ENCODE data around the gene ATP8A2.

ATP8A2 gene

DNA sequence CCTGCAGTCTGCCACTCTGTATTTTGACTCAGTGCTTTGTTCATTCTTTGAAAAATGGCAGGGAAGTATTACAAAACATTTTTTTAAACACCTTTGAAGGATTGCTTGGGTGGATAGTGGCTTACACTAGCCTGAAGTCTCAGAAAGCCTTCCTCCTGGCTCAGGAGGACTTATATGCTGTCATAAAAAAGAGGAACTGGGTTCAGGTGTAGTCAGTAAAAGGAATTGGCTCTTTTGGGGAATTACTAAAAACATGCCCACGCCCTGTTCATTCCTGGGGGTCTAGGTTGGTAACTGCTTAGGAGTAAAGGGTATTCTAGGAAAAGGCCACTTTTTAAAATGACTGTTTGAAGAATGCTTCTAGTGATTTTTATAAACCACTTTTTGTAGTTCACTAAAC is 493.2 kb downstream of the ATP8A2 start:
- DNase-seq (ENCODE audit: low read depth, low spot score): no peak
- no peak overlapping the region for H3K27ac ChIP-seq

DNA sequence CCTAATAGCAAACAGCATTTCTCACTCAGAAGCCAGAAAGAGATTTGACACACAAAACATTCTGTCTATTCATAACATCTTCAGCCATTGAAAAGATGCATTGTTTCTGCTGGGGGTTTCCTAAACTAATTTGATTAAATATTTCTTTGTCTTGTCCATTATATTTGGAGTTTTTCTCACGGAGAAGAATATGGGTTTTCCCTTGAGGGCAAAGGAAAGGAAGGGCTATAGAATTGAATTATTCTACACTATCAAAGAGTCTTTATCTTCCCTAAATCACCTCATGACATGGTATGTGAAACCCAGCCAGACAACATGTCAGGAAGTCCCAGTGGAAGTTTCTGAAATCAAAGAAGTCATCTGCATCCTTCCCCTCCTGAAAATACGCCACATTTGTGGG is 493.6 kb downstream of the ATP8A2 start:
- H3K27ac ChIP-seq: no peak overlapping the region
- DNase-seq (ENCODE audit: low read depth, low spot score): no peak

DNA sequence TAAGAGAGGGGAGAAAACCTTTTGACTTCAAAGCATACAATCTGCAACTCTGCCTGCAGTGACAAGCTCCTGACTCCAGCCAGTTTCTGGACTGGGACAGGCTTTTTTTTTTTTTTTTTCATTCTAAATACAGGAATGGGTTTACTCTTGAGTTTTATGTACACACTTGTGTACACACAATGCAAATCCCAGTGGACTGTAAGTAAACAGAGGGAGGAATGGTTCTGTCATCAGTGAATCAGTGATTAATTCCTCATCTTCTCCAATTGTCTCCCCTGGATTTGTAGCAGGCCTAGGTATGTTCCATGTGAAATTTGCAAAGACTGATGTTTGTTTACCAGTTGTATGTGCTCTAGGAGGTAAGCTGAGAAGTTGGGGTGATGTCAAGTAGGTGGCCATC is 495.3 kb downstream of the ATP8A2 start:
- DNase-seq (ENCODE audit: low read depth, low spot score): no peak
- no peak overlapping the region for H3K27ac ChIP-seq

DNA sequence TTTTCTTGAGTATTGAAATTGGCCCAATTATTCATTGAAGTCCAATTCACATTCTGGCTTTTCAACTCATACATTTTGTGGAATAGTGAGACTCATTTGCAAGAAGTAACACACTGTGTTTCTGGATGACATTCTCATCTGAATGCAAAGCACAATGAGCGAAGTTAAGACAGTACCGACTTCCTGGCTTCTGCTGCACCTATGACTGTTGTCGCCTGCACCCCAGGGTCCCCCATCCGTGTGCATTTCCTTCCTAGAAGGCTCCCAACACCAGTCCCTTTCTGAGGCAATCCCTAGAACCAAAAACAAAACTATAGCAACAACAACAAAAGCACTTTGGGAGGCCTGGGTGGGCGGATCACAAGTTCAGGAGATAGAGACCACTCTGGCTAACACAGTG is 496.7 kb downstream of the ATP8A2 start:
- DNase-seq (ENCODE audit: low read depth, low spot score): no peak
- H3K27ac ChIP-seq: no peak overlapping the region

DNA sequence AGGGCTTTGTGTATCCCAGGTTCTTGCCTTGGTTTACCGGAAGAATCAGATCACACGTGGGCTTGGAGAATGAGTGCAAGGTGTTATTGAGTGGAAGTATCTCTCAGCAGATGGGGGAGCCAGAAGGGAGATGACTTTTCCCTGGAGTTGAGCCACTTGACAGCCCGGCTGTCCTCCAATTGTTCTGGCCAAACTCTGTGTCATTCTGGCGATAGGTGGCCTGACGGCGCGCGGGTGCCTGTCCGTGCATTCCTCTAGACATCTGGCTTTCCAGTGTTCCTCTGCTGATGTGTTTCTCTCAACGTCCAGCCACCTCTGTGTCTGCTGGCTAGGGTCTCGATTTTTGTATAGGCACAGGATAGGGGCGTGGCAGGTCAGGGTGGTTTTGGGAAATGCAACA is 498.2 kb downstream of the ATP8A2 start:
- no peak for DNase-seq (ENCODE audit: low read depth, low spot score)

DNA sequence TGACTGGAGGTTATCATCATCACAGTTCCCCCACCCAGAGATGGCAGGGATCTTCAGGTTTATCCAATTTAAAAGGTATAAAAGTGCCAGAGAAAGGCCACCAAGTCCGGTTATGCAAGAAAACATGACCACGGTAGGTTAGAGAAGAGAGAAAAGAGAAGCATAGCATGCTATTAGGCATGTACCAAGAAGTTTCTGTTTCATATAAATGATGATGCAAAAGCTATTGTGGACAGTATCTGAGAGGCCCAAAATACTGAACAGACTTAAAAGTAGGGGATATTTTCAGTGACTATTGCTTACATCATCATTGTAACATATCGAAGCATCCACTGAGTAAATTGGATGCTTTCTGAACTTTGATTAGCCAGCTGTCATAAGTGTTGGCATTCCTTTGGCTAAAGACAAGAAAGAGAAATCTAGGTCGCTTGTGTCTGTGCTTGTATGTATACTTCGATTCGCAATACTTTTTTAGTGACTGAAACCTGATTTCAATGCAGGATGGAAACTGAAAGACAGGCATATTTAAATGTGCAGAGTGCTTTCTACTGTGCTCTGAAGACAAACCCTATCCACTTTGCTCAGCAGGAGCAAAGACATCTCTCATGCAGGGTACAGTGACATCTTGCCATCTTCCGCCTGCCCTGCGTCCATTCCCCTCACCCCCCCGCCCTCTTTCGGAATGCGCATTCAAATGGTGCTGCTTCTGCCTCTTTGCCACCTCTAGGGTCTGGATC is 499.8 kb downstream of the ATP8A2 start:
- no peak for DNase-seq (ENCODE audit: low read depth, low spot score)
- H3K27ac ChIP-seq: no peak overlapping the region

More for the DNA sequence above, 498.2 kb downstream of the ATP8A2 start:
- H3K27ac ChIP-seq: no peak overlapping the region

DNA sequence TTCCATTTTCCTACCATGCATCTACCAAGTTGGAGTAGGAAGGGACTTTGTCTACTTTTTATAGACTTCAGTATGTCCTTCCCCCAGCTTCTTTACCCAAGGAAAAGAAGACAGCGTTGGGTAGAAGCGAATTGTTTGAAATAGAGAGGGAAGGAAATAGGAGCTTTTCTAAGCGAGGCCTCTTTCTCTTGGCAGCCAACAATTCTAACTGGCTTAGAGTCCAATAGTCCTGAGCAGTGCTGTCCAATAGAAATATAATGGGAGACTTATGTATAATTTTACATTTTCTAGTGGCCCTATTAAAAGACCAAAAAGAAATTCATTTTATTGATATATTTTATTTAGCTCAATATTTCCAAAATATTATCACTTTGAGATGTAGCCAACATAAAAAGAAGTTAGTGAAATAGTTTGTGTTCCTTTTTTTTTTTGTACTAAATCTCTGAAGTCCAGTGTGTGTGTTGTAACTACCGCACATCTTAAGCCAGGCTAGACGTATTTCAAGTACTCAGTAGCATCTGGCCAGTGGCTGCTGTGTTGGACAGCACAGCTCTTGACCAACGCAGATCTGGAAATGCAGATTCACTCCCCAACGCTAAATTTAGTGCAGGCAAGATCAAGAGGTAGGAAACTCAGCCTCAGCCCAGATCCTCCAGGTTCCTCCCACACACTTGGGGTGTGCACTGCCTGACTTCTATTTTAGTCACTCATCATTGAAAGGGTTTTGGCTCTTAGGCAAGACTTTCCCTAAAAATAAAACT is 500.9 kb downstream of the ATP8A2 start:
- no peak for DNase-seq (ENCODE audit: low read depth, low spot score)
- H3K27ac ChIP-seq: no peak overlapping the region

DNA sequence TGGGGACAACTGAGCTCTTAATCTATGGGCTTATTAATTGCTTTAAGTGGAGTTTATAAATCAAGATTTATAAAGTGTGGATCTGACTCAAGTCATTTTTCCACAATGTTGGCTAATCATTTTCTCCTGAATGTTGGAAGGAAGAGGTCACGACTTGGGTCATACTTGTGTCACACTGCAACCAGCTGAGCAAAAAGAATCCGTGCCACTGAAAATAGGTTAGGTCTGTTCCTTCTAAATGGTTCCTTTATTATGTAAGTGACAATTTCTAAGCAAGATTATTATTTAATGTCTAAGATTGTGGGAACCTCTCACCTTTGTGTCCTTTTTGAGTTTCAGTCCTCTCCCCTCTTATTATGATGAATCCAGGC is 501.5 kb downstream of the ATP8A2 start:
- DNase-seq (ENCODE audit: low read depth, low spot score): no peak
- H3K27ac ChIP-seq: no peak overlapping the region

DNA sequence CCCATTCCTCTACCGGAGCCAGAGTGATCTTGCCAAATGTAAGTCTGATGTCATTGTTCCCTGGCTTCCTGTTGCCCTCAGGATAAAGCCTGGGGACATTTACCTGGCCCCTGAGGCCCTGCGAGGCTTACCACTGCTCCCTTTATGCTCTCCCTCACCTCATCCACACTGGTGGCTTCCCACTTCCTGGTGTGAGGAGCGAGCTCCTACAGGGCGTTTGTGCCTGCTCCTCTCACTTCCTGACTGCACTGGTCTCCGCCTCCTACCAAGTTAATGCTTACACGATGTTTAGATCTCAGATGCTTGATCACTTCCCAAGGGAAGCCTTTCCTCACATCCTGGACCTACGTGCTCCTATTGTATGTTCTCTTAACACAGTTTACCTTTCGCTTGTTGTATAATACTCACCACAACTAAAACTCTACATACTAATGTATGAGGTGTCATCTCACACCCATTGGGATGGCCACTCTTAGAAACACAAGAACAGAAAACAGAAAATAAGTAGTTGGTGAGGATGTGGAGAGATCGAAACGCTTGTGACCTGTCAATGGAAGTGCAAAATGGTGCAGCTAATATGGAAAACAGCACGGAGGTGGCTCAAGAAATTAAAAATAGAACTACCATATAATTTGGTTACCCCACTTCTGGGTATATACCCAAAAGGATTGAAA is 502.4 kb downstream of the ATP8A2 start:
- H3K27ac ChIP-seq: no peak overlapping the region
- DNase-seq (ENCODE audit: low read depth, low spot score): no peak

DNA sequence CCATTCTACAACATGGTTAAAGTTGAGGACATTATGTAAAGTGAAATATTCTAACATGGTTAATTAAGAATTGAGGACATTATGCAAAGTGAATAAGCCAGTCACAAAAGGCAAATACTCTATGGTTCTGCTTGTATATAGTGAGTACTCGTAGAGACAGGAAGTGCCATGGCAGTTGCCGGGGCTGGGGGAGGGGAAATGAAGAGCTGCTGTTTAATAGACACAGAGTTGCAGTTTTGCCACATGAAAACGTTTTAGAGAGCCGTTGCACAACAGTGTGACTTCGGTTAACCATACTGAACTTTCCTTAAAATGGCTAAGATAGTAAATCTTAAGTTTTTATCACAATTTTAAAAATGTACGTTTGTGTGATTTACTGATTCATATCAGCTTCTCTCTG is 503.1 kb downstream of the ATP8A2 start:
- no peak for DNase-seq (ENCODE audit: low read depth, low spot score)
- no peak overlapping the region for H3K27ac ChIP-seq

DNA sequence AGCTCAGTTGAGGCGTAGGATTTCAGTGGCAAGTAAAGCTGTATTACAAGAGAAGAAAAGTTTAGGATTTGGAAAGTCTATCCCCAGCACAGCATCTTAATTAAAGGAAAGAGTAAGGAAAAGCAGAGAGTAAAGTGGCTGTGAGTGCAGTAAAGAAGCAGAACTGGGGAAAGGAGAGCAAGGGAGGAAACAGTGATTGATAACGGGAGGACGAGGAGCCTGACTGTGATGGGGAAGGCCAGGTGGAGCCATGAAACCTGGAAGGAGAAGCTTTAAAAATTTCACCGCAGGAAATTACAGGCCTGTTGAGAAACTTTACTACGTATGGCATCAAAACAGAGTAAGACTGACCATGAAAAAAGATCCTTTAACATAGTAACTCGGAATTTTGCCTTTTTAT is 504.5 kb downstream of the ATP8A2 start:
- DNase-seq (ENCODE audit: low read depth, low spot score): no peak
- no peak overlapping the region for H3K27ac ChIP-seq

DNA sequence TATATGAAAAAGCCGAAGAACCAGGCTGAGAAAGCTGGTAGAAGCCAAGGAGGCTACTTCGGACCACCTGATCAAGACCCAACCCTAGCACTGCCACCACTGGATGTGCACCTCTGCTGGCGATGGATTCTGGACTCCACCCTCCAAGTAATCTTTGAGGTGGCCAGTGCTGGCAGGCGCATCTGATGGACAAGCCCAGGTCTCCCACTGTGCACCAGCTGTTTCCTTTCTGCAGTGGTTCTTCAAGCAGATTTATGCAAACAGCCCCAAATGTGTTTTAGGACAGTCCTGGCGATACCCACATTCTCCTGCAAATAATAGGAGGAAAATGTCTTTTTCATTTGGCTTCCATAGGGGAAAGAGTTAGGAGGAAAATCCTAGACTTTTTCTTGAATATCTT is 507.7 kb downstream of the ATP8A2 start:
- DNase-seq (ENCODE audit: low read depth, low spot score): no peak
- H3K27ac ChIP-seq: no peak overlapping the region

DNA sequence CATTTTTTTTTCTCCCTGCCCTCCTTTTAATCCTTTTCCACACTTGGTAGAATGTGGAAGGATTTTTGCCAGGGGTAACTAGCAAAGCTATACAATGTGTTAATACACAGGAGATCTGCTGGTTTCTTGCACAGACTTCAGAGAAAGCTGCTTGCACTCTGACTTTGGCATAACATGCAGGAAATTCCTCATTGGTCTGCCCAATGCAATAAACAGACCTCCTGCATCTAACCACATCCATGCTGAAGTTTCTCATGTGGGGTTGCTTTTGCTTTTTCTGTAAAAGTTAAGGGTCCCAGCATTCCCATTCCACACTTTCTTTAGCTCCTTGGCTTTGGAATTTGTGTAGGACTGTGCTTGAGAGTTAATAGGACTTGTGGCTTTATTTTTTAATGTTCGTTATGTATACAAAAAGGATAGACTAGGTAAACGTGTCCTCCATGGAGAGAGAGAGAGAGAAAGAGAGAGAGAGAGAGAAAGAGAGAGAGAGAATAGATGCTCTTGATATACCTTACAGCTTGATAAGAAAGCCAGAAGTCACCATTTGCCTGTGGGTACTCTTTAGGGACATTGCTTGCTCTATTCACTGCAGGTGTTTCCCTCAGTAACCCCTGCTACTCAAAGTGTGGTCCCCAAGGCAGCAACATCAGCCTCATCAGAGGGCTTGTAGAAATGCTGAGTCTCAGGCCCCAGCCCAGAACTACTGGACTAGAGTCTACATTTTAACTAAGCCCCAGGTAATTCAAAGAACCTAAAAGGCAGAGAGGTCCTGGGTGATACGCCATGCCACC is 509.6 kb downstream of the ATP8A2 start:
- DNase-seq (ENCODE audit: low read depth, low spot score): no peak
- H3K27ac ChIP-seq: no peak overlapping the region

DNA sequence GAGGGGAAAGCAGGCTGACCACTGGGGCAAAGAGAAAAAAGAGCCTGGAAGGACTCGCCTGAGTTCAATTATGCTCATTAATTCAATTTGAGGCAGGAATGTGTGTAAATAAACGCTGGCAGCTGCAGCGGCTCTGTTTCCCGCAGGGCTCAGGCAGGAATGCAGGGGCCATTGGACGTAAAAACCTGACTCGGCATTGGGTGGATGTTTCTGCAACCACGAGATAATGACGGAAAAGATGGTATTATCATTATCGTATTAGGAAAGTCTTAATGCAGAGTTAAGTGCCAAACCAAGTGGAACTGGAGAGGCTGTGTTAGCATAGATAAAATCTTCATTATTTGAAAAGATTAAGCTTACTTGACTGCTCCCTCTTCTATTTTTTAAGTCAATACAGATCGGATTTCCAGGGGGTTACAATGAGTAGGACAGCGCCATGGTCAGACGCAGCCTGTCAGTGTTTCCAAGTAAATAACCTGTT is 510.2 kb downstream of the ATP8A2 start:
- DNase-seq (ENCODE audit: low read depth, low spot score): no peak
- no peak overlapping the region for H3K27ac ChIP-seq

DNA sequence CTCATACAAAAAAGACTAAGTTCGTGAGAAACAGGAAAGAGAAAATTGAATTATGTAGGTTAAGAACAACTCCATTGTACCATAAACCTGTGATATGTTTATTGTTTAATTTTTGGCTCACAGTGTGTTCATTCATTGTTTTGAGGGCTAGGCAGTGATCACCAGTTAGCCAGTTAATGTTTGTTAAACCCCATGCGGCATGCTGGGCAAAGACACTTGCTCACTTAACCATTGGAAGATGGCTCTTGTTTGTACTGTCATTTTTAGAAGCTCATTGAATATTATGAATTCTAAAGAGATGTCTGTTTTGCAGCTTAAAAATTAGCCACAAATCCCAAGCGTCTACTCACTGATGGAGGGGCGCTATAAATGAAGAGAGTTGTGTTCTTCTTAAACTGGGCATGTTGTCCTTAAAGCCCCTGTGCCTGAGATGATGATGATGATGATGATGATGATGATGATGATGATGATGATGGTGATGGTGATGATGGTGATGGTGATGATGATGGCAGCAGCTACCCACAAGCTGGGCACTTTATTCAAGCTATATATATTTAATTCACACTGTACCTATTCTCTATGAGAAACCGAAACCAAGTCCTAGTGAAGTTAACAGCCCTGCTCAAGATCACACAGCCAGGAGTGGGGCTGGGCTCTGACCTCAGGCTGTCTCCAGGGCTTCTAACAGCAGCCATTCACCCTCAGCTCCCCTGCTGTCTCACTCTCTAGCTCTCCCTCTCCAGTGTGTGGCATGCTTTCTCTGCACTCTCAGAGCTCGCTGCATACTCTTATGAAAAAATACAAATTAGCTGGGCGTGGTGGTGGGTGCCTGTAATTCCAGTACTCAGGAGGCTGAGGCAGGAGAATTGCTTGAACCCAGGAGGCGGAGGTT is 510.9 kb downstream of the ATP8A2 start:
- no peak for DNase-seq (ENCODE audit: low read depth, low spot score)

DNA sequence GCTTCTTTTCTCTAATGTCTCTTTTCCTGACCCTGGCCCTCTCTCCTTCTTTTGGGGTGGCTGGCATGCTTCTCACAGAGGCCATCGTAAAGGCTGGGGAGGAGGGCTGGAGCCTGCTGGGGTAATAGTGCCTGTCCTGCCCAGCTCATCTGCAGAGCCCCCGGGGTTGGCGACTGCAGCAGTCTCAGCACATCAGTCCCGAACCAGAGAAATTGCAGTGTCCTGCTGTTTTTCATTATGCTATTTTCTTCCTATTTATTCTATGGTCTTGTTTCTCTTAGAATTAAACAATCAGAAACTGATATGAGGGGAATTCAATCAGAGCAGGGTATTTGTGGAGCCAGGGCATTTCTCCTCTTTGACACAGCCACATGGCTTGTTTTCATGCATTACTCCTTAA is 513.6 kb downstream of the ATP8A2 start:
- H3K27ac ChIP-seq: no peak overlapping the region
- DNase-seq (ENCODE audit: low read depth, low spot score): no peak

More for the DNA sequence above, 510.9 kb downstream of the ATP8A2 start:
- H3K27ac ChIP-seq: no peak overlapping the region

DNA sequence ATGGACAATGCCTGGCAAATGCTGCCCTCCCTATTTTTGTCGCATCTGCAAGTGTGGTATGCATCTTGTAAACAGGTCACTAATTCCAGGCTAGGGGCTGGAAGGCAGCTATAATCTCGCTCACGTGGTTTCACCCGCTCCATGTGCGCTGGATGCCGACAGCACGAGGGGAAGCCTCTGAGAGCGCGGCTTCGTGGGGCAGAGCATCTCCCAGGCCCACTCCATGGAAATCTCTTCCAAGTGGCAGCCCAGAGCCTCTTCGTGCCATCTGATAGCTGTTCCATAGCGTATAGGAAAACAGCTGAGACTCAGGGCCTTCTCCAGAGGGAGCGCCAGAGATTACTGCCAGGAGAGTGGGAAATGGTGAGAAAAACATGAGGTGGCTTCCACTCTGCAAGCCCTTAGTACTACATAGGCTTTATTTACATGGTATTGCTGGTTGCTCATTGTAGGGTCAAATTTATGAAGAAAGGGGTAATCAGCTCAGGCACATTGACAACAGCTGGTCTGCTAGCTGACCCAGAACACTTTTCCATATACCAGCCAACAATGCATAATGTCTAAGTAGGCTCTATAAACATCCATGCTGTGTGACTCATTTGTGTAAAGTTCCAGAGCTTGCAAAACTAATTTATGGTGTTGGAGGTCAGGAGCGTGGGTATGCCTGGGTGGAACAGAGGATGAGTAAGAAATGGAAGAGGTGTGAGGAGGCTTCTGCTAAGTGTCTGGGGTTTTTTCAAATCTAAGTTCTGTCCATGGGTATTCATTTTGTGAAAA is 514.9 kb downstream of the ATP8A2 start:
- no peak overlapping the region for H3K27ac ChIP-seq
- peak; percentile 79 for DNase-seq (ENCODE audit: low read depth, low spot score)

DNA sequence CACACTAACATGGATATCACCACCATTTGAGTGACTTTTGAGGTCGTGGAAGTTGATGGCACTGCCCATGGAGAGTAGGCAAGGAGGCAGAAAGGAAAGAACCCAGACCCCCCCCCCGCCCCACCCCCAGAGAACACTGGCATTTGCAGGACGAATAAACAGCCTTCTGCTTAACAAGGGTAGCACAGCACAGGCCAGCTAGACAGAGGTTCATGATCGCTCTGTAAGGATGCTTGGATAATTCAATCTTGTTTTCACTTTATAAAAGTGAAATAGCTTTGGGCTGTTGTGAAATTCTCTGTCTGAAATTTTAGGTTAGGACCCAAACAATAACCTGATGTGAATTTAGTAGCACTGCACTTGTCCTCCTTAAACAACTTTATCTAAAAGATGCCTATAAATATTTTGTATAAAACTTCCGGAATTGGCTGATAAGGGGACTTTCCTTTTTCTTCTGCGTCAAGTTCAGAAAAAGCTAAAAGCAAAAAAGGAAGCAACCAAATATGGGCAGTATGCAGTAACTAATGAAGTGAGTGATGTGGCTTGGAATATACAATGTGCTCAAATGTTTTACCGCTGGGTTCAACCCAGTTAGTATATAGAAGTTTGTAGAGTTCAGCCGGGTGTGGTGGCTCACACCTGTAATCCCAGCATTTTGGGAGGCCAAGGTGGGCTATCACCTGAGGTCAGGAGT is 516.3 kb downstream of the ATP8A2 start:
- DNase-seq (ENCODE audit: low read depth, low spot score): no peak
- no peak overlapping the region for H3K27ac ChIP-seq
